OCI-LY3 (cell line): ENCODE measurements around the gene RBM28.

Experiments
- EZH2phosphoT487 ChIP-seq: fragments of 200-600 bp; shearing (Covaris generic); IDR thresholded peaks from 2 replicates; pipeline ENCODE4 v1.6.1; 2018; ENCODE audit warnings: antibody characterized with exemption, mixed run types, low read depth
- TF ChIP-seq, protein P1 (sequence below): fragments of 200-600, 300-600 bp; sonication (generic); IDR thresholded peaks from 2 replicates; pipeline ENCODE4 v1.5.1; 2014; ENCODE audit warnings: antibody characterized with exemption, low read length, low read depth

DNA sequence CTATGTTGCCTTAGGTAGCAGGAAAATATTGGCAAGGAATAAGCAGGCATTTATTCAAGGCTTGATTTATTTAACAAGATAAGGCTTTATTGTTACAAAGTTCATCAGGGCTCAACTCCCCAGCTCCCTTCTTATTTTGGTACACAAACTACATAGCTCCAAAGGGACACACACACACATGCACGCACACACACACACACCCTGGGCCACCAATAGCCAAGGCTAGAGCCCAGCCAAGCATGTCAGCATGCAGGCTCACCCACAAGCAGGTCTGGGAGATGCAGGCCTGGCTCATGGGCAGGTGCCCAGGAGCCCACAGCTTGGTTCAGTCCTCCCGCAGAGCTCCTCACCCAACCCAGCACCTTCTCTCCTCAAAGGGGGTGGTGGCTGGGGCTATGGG is 79.2 kb downstream of the RBM28 start:
- TF ChIP-seq, protein P1, sequence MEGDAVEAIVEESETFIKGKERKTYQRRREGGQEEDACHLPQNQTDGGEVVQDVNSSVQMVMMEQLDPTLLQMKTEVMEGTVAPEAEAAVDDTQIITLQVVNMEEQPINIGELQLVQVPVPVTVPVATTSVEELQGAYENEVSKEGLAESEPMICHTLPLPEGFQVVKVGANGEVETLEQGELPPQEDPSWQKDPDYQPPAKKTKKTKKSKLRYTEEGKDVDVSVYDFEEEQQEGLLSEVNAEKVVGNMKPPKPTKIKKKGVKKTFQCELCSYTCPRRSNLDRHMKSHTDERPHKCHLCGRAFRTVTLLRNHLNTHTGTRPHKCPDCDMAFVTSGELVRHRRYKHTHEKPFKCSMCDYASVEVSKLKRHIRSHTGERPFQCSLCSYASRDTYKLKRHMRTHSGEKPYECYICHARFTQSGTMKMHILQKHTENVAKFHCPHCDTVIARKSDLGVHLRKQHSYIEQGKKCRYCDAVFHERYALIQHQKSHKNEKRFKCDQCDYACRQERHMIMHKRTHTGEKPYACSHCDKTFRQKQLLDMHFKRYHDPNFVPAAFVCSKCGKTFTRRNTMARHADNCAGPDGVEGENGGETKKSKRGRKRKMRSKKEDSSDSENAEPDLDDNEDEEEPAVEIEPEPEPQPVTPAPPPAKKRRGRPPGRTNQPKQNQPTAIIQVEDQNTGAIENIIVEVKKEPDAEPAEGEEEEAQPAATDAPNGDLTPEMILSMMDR, result no peak
- TF ChIP-seq EZH2phosphoT487, result no peak
